SK-N-SH treated with all-trans-retinoic acid at 6 μM for 48 hours (cell line): ENCODE measurements around the gene DDX52.
"Not testable (repeated sequence)": the region's sequence is repeated elsewhere in the genome, so short reads cannot be mapped to it uniquely, and the experiment has no call there.

Experiments
- ATAC-seq: fragments of 200-7000 bp; cut with Tn5 transposase; 3 replicates; pipeline ENCODE4 v1.9.1; 2020; ENCODE audit warnings: mild to moderate bottlenecking, moderate library complexity
- ARNTL ChIP-seq: fragments of 450-650 bp; formaldehyde crosslinking; IDR thresholded peaks from 2 replicates; pipeline ENCODE4 v1.5.0; 2020; ENCODE audit warnings: low read depth, mild to moderate bottlenecking, moderate library complexity, borderline replicate concordance
- BACH2 ChIP-seq: fragments of 250-450 bp; sonication (Bioruptor Pico); IDR thresholded peaks from 2 replicates; pipeline ENCODE4 v1.9.0; 2021; ENCODE audit warnings: mild to moderate bottlenecking, borderline replicate concordance
- CSDC2 ChIP-seq: fragments of 250-450 bp; sonication (Bioruptor Pico); IDR thresholded peaks from 2 replicates; pipeline ENCODE4 v1.5.0; 2020; ENCODE audit warnings: mild to moderate bottlenecking, moderate library complexity
- ESRRG ChIP-seq: fragments of 250-450 bp; sonication (Bioruptor Pico); IDR thresholded peaks from 2 replicates; pipeline ENCODE4 v1.6.1; 2021; ENCODE audit warnings: mild to moderate bottlenecking
- GLIS3 ChIP-seq: fragments of 250-450 bp; sonication (Bioruptor Pico); IDR thresholded peaks from 2 replicates; pipeline ENCODE4 v1.5.0; 2020; ENCODE audit warnings: mild to moderate bottlenecking, moderate library complexity
- ISL1 ChIP-seq: fragments of 250-450 bp; sonication (Bioruptor Pico); IDR thresholded peaks from 2 replicates; pipeline ENCODE4 v2.1.2; 2022; ENCODE audit warnings: mild to moderate bottlenecking, moderate library complexity
- OSR1 ChIP-seq: fragments of 250-450 bp; sonication (Bioruptor Pico); IDR thresholded peaks from 2 replicates; pipeline ENCODE4 v1.8.0; 2022; ENCODE audit warnings: moderate library complexity, mild to moderate bottlenecking, inconsistent platforms
- PPARA ChIP-seq: fragments of 250-450 bp; sonication (Bioruptor Pico); IDR thresholded peaks from 2 replicates; pipeline ENCODE4 v1.5.0; 2020; ENCODE audit warnings: mild to moderate bottlenecking, borderline replicate concordance
- RARB ChIP-seq: fragments of 250-450 bp; sonication (Bioruptor Pico); IDR thresholded peaks from 2 replicates; pipeline ENCODE4 v1.8.0; 2021; ENCODE audit warnings: mild to moderate bottlenecking, moderate library complexity
- SNAI2 ChIP-seq: fragments of 250-450 bp; sonication (Bioruptor Pico); IDR thresholded peaks from 2 replicates; pipeline ENCODE4 v1.5.0; 2020; ENCODE audit warnings: mild to moderate bottlenecking, moderate library complexity
- TCF4 ChIP-seq: fragments of 250-450 bp; sonication (Bioruptor Pico); IDR thresholded peaks from 2 replicates; pipeline ENCODE4 v1.8.0; 2021; ENCODE audit warnings: mild to moderate bottlenecking, moderate library complexity, borderline replicate concordance
- TOX ChIP-seq: fragments of 250-450 bp; sonication (Bioruptor Pico); IDR thresholded peaks from 2 replicates; pipeline ENCODE4 v1.8.0; 2021; ENCODE audit warnings: mild to moderate bottlenecking, moderate library complexity, borderline replicate concordance
- ZC3H10 ChIP-seq: fragments of 250-450 bp; sonication (Bioruptor Pico); IDR thresholded peaks from 2 replicates; pipeline ENCODE4 v1.5.1; 2021; ENCODE audit warnings: mild to moderate bottlenecking, moderate library complexity
- ZFP3 ChIP-seq: fragments of 250-450 bp; sonication (Bioruptor Pico); IDR thresholded peaks from 2 replicates; pipeline ENCODE4 v1.5.0; 2020; ENCODE audit warnings: mild to moderate bottlenecking, moderate library complexity
- ZFP30 ChIP-seq: fragments of 450-650 bp; formaldehyde crosslinking; IDR thresholded peaks from 2 replicates; pipeline ENCODE4 v1.5.0; 2022; ENCODE audit warnings: mild to moderate bottlenecking, moderate library complexity
- ZNF565 ChIP-seq: fragments of 450-650 bp; formaldehyde crosslinking; conservative IDR thresholded peaks from 2 replicates; pipeline ENCODE4 v1.5.0; 2020; ENCODE audit warnings: low read depth, mild to moderate bottlenecking, moderate library complexity
- ZNF70 ChIP-seq: fragments of 450-650 bp; formaldehyde crosslinking; IDR thresholded peaks from 2 replicates; pipeline ENCODE4 v1.5.0; 2020; ENCODE audit warnings: mild to moderate bottlenecking, moderate library complexity
- ZNF8 ChIP-seq: fragments of 450-650 bp; formaldehyde crosslinking; IDR thresholded peaks from 2 replicates; pipeline ENCODE4 v1.5.0; 2020; ENCODE audit warnings: mild to moderate bottlenecking, moderate library complexity
- TF ChIP-seq, protein P1 (sequence below): fragments of 250-450 bp; sonication (Bioruptor Pico); IDR thresholded peaks from 2 replicates; pipeline ENCODE4 v1.8.0; 2020; ENCODE audit warnings: mild to moderate bottlenecking, moderate library complexity, borderline replicate concordance
- TF ChIP-seq, protein P2 (sequence below): fragments of 250-450 bp; sonication (Bioruptor Pico); IDR thresholded peaks from 2 replicates; pipeline ENCODE4 v1.5.0; 2020; ENCODE audit warnings: mild to moderate bottlenecking, moderate library complexity
- TF ChIP-seq, protein P3 (sequence below): fragments of 250-450 bp; sonication (Bioruptor Pico); IDR thresholded peaks from 2 replicates; pipeline ENCODE4 v1.8.0; 2021; ENCODE audit warnings: low read depth, mild to moderate bottlenecking, moderate library complexity, borderline replicate concordance
- TF ChIP-seq, protein P4 (sequence below): fragments of 250-450 bp; sonication (Bioruptor Pico); IDR thresholded peaks from 2 replicates; pipeline ENCODE4 v1.5.1; 2020; ENCODE audit warnings: low read depth, mild to moderate bottlenecking, moderate library complexity
- TF ChIP-seq, protein P5 (sequence below): fragments of 250-450 bp; sonication (Bioruptor Pico); IDR thresholded peaks from 2 replicates; pipeline ENCODE4 v1.5.1; 2021; ENCODE audit warnings: mild to moderate bottlenecking, moderate library complexity

Gene DDX52

DNA sequence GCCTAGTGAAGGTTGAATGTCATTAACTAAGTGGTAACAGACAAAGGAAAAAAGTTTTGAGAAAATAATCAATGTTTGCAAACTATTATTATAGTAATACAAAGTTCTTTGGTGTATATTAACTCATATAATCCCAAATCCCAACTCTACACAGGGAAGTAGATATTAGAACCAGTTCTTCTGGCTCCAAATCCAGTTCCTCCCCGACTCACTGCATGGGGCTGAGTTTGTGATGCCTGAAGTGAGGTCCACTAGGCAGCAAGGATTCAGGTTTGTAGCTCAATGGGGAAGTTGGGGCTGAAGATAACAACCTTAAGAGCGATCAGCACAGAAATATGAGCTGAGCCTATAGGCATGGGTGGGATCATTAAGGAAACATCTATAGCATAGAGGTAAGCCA lies 28.4 kb downstream of the DDX52 start:
- no peak for ATAC-seq
- TF ChIP-seq GLIS3 (CRISPR knock-in tag) (no peak), PPARA (CRISPR knock-in tag) (no peak), BACH2 (CRISPR knock-in tag) (no peak), ZNF565 (CRISPR knock-in tag) (no peak), CSDC2 (CRISPR knock-in tag) (no peak), ARNTL (CRISPR knock-in tag) (no peak), ZNF70 (CRISPR knock-in tag) (no peak), TCF4 (CRISPR knock-in tag) (no peak)
- TF ChIP-seq, protein P1, sequence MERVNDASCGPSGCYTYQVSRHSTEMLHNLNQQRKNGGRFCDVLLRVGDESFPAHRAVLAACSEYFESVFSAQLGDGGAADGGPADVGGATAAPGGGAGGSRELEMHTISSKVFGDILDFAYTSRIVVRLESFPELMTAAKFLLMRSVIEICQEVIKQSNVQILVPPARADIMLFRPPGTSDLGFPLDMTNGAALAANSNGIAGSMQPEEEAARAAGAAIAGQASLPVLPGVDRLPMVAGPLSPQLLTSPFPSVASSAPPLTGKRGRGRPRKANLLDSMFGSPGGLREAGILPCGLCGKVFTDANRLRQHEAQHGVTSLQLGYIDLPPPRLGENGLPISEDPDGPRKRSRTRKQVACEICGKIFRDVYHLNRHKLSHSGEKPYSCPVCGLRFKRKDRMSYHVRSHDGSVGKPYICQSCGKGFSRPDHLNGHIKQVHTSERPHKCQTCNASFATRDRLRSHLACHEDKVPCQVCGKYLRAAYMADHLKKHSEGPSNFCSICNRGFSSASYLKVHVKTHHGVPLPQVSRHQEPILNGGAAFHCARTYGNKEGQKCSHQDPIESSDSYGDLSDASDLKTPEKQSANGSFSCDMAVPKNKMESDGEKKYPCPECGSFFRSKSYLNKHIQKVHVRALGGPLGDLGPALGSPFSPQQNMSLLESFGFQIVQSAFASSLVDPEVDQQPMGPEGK (CRISPR knock-in tag) = no peak

DNA sequence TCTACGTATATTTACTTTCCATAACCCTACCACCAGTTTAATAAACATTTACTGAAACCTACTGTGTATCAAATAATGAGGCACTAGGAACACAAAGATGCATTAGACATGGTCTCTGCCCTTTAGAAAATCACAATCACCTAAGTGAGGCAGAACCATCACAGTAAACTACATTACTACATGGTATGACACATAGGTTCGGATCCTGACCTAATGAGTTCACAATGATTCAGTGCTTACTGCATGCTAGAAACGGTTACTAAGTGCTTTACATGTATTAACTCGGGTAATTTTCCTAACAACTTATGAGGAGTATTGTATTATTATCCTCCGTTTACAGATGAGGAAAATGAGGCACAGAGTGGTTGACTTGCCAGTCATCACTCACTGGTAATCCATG lies 28.9 kb downstream of the DDX52 start:
- TF ChIP-seq ZNF565 (CRISPR knock-in tag) = no peak
- TF ChIP-seq ESRRG (CRISPR knock-in tag) = no peak
- TF ChIP-seq, all 23 proteins: peak for 0
- no peak; the same call in 2 of the 3 replicates for ATAC-seq

DNA sequence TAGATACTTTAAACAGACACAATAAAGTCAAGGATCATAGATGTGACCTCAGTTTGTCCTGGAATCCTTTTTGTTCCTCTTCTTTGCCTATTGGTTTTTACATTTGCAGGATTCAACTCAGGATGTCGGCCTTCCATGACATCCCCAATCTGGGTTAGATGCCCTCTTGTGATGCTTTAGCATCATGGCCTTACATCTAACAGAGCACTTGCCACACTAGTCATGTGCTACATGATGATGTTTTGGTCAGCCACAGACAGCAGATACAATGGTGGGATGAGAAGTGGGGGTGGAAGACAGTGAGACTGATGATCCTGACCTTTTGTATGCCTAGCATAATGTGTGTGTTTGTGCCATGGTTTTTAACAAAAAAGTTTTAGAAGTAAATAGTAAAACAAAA lies 32.3 kb downstream of the DDX52 start:
- ATAC-seq = no peak
- TF ChIP-seq TCF4 (CRISPR knock-in tag) = no peak

DNA sequence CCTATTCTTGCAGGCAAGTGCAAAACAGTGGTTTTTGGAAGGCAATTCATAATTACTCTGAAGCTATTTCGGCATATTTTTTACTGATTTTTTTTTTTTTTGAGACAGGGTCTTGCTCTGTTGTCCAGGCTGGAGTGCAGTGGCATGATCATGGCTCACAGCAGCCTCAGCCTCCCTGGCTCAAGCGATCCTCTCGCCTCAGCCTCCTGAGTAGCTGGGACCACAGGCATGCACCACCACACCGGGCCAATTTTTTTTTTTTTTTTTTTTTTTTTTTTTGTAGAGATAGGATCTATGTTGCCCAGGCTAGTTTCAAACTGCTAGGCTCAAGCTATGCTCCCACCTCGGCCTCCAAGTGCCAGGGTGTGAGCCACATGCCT lies 33.2 kb downstream of the DDX52 start:
- not testable (repeated sequence) for ATAC-seq

DNA sequence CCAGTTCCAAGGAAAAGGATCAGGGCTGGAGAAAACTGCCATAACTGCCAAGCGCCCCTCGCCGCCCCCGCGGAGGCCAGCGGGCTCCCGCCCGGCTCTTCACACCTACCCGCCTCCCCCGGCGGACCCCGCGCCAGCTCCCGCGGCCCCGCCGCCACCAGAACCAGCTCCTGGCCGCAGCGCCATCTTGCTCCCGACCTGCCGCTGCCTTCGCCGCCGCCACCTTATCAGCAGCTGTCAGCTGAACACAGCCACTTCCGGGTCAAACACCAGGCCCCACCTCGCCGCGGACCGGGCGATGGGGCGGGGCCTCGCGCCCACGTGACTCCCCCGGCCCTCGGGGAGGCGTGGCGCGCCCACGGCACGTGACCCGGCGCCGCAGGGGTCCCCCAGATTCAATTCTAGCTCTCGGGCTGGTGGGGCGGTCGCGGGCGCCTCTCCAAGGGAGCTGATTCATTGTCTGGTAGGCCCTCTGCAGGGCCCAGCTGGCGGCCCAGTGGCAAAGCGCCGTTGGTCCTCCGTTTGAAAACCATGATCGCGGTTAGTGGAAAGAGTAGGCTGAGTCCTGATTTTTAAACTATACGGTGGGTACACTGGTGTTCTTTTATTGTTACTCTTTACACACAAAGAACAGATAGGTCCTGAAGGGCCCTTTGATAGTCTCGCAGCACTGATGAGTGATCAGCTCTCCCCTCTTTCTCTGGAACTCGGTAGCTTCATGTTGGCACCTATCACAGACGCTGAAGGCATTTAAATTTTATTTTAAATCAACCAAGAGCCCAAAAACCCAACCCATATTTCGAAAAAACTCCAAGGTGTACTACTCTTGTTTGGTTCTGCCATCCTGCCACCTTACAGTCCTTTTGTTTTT lies 33.8 kb downstream of the DDX52 start, which contains the start of gene SYNRG:
Gene SYNRG (minus strand): TSS at position 249 of the 871 bp plus-strand sequence. CDS start 63 bp downstream, at position 186.
- ATAC-seq = peak; percentile 95
- TF ChIP-seq, protein P2, sequence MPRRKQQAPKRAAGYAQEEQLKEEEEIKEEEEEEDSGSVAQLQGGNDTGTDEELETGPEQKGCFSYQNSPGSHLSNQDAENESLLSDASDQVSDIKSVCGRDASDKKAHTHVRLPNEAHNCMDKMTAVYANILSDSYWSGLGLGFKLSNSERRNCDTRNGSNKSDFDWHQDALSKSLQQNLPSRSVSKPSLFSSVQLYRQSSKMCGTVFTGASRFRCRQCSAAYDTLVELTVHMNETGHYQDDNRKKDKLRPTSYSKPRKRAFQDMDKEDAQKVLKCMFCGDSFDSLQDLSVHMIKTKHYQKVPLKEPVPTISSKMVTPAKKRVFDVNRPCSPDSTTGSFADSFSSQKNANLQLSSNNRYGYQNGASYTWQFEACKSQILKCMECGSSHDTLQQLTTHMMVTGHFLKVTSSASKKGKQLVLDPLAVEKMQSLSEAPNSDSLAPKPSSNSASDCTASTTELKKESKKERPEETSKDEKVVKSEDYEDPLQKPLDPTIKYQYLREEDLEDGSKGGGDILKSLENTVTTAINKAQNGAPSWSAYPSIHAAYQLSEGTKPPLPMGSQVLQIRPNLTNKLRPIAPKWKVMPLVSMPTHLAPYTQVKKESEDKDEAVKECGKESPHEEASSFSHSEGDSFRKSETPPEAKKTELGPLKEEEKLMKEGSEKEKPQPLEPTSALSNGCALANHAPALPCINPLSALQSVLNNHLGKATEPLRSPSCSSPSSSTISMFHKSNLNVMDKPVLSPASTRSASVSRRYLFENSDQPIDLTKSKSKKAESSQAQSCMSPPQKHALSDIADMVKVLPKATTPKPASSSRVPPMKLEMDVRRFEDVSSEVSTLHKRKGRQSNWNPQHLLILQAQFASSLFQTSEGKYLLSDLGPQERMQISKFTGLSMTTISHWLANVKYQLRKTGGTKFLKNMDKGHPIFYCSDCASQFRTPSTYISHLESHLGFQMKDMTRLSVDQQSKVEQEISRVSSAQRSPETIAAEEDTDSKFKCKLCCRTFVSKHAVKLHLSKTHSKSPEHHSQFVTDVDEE = peak; percentile 65
- no peak; the same call in 1 of the 2 replicates for TF ChIP-seq SNAI2 (CRISPR knock-in tag)
- TF ChIP-seq, protein P3, sequence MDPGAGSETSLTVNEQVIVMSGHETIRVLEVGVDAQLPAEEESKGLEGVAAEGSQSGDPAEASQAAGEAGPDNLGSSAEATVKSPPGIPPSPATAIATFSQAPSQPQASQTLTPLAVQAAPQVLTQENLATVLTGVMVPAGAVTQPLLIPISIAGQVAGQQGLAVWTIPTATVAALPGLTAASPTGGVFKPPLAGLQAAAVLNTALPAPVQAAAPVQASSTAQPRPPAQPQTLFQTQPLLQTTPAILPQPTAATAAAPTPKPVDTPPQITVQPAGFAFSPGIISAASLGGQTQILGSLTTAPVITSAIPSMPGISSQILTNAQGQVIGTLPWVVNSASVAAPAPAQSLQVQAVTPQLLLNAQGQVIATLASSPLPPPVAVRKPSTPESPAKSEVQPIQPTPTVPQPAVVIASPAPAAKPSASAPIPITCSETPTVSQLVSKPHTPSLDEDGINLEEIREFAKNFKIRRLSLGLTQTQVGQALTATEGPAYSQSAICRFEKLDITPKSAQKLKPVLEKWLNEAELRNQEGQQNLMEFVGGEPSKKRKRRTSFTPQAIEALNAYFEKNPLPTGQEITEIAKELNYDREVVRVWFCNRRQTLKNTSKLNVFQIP (CRISPR knock-in tag) = no peak
- peak; percentile 67; the same call in 1 of the 2 replicates for TF ChIP-seq ZFP3 (CRISPR knock-in tag)
- TF ChIP-seq ZFP30 (CRISPR knock-in tag) = no peak
- TF ChIP-seq BACH2 (CRISPR knock-in tag) = no peak
- TF ChIP-seq ZC3H10 (CRISPR knock-in tag) = no peak
- TF ChIP-seq ESRRG (CRISPR knock-in tag) = no peak; the same call in 1 of the 2 replicates
- TF ChIP-seq TOX = no peak
- TF ChIP-seq CSDC2 (CRISPR knock-in tag) = no peak
- no peak for TF ChIP-seq ZNF70 (CRISPR knock-in tag)
- TF ChIP-seq ARNTL (CRISPR knock-in tag) = peak; percentile 78; the same call in 1 of the 2 replicates
- no peak for TF ChIP-seq PPARA (CRISPR knock-in tag)
- no peak for TF ChIP-seq OSR1 (CRISPR knock-in tag)
- TF ChIP-seq GLIS3 (CRISPR knock-in tag) = peak; percentile 92; the same call in 1 of the 2 replicates
- TF ChIP-seq RARB (CRISPR knock-in tag) = no peak
- TF ChIP-seq ZNF565 (CRISPR knock-in tag) = no peak
- TF ChIP-seq, protein P4, sequence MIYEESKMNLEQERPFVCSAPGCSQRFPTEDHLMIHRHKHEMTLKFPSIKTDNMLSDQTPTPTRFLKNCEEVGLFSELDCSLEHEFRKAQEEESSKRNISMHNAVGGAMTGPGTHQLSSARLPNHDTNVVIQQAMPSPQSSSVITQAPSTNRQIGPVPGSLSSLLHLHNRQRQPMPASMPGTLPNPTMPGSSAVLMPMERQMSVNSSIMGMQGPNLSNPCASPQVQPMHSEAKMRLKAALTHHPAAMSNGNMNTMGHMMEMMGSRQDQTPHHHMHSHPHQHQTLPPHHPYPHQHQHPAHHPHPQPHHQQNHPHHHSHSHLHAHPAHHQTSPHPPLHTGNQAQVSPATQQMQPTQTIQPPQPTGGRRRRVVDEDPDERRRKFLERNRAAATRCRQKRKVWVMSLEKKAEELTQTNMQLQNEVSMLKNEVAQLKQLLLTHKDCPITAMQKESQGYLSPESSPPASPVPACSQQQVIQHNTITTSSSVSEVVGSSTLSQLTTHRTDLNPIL (CRISPR knock-in tag) = no peak
- TF ChIP-seq ISL1 (CRISPR knock-in tag) = peak; percentile 17; the same call in 1 of the 2 replicates
- no peak for TF ChIP-seq ZNF8 (CRISPR knock-in tag)
- TF ChIP-seq, protein P5, sequence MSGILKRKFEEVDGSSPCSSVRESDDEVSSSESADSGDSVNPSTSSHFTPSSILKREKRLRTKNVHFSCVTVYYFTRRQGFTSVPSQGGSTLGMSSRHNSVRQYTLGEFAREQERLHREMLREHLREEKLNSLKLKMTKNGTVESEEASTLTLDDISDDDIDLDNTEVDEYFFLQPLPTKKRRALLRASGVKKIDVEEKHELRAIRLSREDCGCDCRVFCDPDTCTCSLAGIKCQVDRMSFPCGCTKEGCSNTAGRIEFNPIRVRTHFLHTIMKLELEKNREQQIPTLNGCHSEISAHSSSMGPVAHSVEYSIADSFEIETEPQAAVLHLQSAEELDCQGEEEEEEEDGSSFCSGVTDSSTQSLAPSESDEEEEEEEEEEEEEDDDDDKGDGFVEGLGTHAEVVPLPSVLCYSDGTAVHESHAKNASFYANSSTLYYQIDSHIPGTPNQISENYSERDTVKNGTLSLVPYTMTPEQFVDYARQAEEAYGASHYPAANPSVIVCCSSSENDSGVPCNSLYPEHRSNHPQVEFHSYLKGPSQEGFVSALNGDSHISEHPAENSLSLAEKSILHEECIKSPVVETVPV = no peak
